ENCODE measurements around the gene CACNA1F.

The CACNA1F gene

DNA sequence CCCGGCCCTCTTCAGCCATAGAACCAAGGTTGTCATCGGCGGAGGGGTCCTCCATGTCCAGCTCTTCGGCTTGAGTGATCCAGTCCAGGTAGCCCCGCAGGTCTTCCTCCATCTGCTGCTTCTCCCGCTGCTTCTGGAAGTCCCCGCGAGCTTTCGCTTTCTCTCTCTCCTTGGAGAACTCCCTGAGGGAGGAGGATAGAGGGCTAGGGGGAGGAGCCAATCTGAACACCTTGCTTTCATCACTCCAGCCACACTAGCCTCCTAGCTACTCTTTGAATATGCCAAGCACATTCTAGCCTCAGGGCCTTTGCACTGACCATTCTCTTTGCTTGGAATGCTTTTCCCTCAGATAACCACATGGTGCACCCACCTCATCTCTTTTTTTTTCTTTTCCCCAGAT is 6.2 kb downstream of the CACNA1F start:
- in situ Hi-C loops (cut with HindIII; ENCODE audit: low sequenced_read_pairs): no loop called here
- H3K4me3 ChIP-seq (ENCODE audit: low read depth, low read length): no peak overlapping the region
- DNase-seq (ENCODE audit: low read depth): no peak
- TF ChIP-seq, protein P1, sequence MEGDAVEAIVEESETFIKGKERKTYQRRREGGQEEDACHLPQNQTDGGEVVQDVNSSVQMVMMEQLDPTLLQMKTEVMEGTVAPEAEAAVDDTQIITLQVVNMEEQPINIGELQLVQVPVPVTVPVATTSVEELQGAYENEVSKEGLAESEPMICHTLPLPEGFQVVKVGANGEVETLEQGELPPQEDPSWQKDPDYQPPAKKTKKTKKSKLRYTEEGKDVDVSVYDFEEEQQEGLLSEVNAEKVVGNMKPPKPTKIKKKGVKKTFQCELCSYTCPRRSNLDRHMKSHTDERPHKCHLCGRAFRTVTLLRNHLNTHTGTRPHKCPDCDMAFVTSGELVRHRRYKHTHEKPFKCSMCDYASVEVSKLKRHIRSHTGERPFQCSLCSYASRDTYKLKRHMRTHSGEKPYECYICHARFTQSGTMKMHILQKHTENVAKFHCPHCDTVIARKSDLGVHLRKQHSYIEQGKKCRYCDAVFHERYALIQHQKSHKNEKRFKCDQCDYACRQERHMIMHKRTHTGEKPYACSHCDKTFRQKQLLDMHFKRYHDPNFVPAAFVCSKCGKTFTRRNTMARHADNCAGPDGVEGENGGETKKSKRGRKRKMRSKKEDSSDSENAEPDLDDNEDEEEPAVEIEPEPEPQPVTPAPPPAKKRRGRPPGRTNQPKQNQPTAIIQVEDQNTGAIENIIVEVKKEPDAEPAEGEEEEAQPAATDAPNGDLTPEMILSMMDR (IDR thresholded peaks at IDR 0.05; ENCODE audit: low read depth, low read length, missing control alignments): no peak

DNA sequence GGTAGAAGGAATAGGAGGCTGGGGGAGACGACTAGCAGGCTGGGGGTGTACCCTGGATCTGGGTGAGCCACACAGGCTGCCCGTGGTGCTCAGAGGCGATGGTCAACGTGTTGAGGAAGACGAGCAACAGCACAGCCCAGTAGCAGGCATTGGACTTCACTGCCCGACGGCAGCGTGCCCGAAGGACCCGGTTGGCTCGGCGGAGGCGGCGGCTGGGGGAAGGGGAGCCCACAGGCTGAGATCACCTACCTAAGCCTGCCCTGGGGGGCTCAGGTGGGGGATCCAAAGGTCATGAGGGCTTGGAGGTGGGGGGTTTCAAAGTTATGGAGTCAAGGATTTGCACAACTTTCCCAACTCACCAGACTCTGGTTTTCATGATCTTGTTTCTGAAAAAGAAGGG is 7.3 kb downstream of the CACNA1F start:
- in situ Hi-C loops (cut with HindIII; ENCODE audit: low sequenced_read_pairs): no loop called here
- TF ChIP-seq, protein P1 (IDR thresholded peaks at IDR 0.05; ENCODE audit: low read depth, low read length, missing control alignments): no peak
- DNase-seq (ENCODE audit: low read depth): no peak
- no peak overlapping the region for H3K4me3 ChIP-seq (ENCODE audit: low read depth, low read length)

DNA sequence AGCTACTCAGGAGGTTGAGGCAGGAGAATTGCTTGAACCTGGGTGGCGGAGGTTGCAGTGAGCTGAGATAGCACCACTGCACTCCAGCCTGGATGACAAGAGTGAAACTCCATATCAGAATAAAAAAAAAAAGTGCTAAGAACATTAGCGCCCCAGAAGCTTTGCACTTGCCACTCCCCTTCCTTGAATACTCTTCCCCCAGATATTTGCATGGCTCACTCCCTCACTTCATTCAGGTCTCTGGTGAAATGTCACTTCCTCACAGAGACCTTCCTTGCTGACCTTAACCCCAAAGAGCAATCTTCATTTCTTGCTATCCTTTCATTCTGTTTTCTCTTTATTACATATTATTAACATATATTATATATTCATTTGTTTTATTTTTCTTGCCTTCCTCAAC is 11.3 kb downstream of the CACNA1F start:
- TF ChIP-seq, protein P1 (IDR thresholded peaks at IDR 0.05; ENCODE audit: low read depth, low read length, missing control alignments): no peak
- H3K4me3 ChIP-seq (ENCODE audit: low read depth, low read length): no peak overlapping the region
- in situ Hi-C loops (cut with HindIII; ENCODE audit: low sequenced_read_pairs): no loop called here
- no peak for DNase-seq (ENCODE audit: low read depth)

DNA sequence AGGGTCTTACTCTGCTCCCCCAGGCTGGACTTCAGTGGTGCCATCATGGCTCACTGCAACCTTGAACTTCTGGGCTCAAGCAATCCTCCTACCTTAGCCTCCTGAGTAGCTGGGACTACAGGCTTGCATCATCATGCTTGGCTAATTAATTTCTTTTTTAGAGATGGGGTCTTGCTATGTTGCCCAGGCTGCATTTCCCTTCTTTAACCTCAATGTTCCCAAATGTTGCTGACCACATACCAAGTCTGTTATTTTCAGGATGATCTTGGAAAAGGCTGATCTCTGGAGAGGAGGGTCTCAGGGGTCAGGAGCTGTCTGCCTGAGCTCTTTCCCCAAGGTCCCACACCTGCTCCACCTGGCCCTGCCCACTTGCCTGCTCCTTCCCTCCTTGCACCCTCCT is 13.0 kb downstream of the CACNA1F start:
- no peak overlapping the region for H3K4me3 ChIP-seq (ENCODE audit: low read depth, low read length)
- in situ Hi-C loops (cut with HindIII; ENCODE audit: low sequenced_read_pairs): no loop called here
- TF ChIP-seq, protein P1 (IDR thresholded peaks at IDR 0.05; ENCODE audit: low read depth, low read length, missing control alignments): no peak
- no peak for DNase-seq (ENCODE audit: low read depth)

DNA sequence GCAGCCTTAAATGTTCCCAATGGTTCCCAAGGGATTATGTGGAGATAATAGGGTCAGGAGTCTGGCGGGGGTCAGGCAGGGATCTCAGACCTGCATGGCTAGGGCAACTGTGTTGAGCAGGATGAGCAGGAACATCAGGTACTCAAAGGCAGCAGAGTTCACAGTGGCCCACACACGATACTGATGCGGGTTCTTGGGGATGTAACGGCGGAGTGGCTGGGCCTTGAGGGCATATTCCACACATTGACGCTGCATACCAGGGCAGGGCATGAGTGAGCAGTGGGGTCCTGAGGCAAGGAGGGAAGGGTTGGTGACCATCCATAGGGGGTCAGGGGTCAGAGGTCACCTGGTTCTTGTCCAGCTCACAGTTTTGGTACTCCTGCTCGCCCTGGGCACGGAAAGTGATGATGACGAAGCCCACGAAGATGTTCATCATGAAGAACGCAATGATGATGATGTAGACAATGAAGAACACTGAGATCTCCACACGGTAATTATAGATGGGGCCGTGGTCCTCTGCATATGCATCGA is 18.1 kb downstream of the CACNA1F start:
- no peak overlapping the region for H3K4me3 ChIP-seq (ENCODE audit: low read depth, low read length)
- TF ChIP-seq, protein P1 (IDR thresholded peaks at IDR 0.05; ENCODE audit: low read depth, low read length, missing control alignments): no peak
- in situ Hi-C loops (cut with HindIII; ENCODE audit: low sequenced_read_pairs): no loop called here
- DNase-seq (ENCODE audit: low read depth): no peak

DNA sequence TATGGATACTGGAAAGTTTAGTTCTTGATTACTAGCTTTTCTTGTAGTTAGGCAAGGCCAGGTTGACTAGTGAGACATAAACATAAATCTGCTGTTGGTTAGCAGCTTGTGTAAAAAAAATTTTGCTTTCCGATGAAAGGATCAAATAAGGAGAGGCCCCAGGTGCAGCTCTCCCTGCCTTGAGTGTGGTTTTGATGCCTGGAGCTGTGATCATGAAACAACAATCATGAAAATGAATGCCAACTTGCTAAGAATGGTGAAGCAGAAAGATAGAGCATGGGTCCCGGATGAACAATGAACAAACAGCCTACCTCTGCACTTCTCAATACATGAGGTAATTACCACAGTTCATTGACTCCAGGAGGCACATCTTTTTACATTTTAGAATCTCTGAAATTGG is 18.7 kb downstream of the CACNA1F start:
- H3K4me3 ChIP-seq (ENCODE audit: low read depth, low read length): no peak overlapping the region
- TF ChIP-seq, protein P1 (IDR thresholded peaks at IDR 0.05; ENCODE audit: low read depth, low read length, missing control alignments): no peak
- no peak for DNase-seq (ENCODE audit: low read depth)
- in situ Hi-C loops (cut with HindIII; ENCODE audit: low sequenced_read_pairs): no loop called here

DNA sequence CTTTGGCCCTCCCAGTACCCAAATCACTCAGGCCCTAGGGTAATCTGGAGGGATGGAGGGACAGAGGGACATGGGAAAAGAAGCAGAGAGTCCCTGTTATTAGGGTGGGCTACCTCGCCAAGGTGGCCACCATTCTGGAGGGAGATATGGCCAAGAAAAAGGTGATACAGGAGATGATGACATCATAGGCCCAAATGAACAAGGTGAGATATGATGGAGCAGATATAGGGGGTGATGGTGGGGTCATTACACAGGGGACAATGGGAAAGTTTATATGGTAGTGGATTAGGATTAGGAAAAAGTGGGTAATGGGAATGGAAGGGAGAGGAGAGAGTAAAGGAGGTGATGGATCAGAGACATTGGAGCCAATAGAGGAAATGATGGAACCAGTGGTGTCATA is 20.3 kb downstream of the CACNA1F start:
- in situ Hi-C loops (cut with HindIII; ENCODE audit: low sequenced_read_pairs): no loop called here
- H3K4me3 ChIP-seq (ENCODE audit: low read depth, low read length): no peak overlapping the region
- TF ChIP-seq, protein P1 (IDR thresholded peaks at IDR 0.05; ENCODE audit: low read depth, low read length, missing control alignments): no peak
- DNase-seq (ENCODE audit: low read depth): no peak

Data from astrocyte of the cerebellum (primary cell).